Ishikawa (cell line): Measurements from ENCODE around the gene ACVR2A.

Source experiments
- CEBPB ChIP-seq: IDR thresholded peaks from 2 replicates; pipeline ENCODE4 v1.6.1; 2012
- CREB1 ChIP-seq: IDR thresholded peaks from 2 replicates; pipeline ENCODE4 v1.6.1; 2012; ENCODE audit warnings: low read depth
- EGR1 ChIP-seq: IDR thresholded peaks from 2 replicates; pipeline ENCODE4 v1.6.1; 2012
- EP300 ChIP-seq: IDR thresholded peaks from 2 replicates; pipeline ENCODE4 v1.6.1; 2012; ENCODE audit warnings: borderline replicate concordance
- FOXM1 ChIP-seq: IDR thresholded peaks from 2 replicates; pipeline ENCODE4 v1.6.1; 2012; ENCODE audit warnings: low read depth, borderline replicate concordance
- MAX ChIP-seq: IDR thresholded peaks from 2 replicates; pipeline ENCODE4 v1.6.1; 2012
- NFIC ChIP-seq: IDR thresholded peaks from 2 replicates; pipeline ENCODE4 v1.6.1; 2012
- RAD21 ChIP-seq: IDR thresholded peaks from 2 replicates; pipeline ENCODE4 v1.6.1; 2012; ENCODE audit warnings: low read depth
- REST ChIP-seq: IDR thresholded peaks from 2 replicates; pipeline ENCODE4 v1.6.1; 2012; ENCODE audit warnings: low read depth, mild to moderate bottlenecking
- TAF1 ChIP-seq: IDR thresholded peaks from 2 replicates; pipeline ENCODE4 v1.6.1; 2012; ENCODE audit warnings: low read depth, mild to moderate bottlenecking
- TCF12 ChIP-seq: IDR thresholded peaks from 2 replicates; pipeline ENCODE4 v1.6.1; 2012; ENCODE audit warnings: low read depth
- TEAD4 ChIP-seq: IDR thresholded peaks from 2 replicates; pipeline ENCODE4 v1.6.1; 2012
- YY1 ChIP-seq: IDR thresholded peaks from 2 replicates; pipeline ENCODE4 v1.6.1; 2012; ENCODE audit warnings: low read depth
- ZBTB7A ChIP-seq: IDR thresholded peaks from 2 replicates; pipeline ENCODE4 v1.6.1; 2012; ENCODE audit warnings: low read depth
- TF ChIP-seq, protein P1 (sequence below): IDR thresholded peaks from 2 replicates; pipeline ENCODE4 v1.6.1; 2012

The ACVR2A gene

DNA sequence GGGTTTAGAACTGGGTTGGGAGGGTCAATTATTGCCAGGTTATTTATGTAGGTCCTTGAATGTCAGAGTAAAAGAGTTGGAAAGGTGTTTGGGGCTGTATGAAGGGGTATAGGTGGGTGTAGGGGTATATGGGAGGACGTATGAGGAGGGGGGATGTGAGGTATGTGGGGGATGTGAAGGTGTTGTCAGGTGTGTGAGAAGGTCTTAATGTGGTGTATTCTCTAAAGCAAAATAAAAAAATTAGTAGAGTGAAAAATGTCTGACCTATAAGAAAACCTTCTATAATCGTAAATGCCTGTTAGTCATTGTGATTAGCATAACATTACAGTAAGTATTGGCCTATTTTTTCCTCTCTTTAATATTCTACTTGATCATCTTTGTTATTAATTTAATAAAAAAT lies 25.1 kb downstream of the ACVR2A start:
- TF ChIP-seq RAD21 (no peak), ZBTB7A (no peak), TCF12 (no peak), FOXM1 (no peak), TAF1 (no peak), TEAD4 (no peak), REST (no peak), MAX (no peak), CREB1 (no peak), YY1 (no peak), NFIC (no peak), CEBPB (no peak), EGR1 (no peak), EP300 (no peak)
- TF ChIP-seq, protein P1, sequence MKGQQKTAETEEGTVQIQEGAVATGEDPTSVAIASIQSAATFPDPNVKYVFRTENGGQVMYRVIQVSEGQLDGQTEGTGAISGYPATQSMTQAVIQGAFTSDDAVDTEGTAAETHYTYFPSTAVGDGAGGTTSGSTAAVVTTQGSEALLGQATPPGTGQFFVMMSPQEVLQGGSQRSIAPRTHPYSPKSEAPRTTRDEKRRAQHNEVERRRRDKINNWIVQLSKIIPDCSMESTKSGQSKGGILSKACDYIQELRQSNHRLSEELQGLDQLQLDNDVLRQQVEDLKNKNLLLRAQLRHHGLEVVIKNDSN: no peak

- no peak for TF ChIP-seq FOXM1
- no peak for TF ChIP-seq CREB1
- no peak for TF ChIP-seq MAX
- TF ChIP-seq TAF1: no peak
- TF ChIP-seq EGR1: no peak
- TF ChIP-seq CEBPB: no peak
- TF ChIP-seq EP300: no peak
- TF ChIP-seq ZBTB7A: no peak
- TF ChIP-seq, protein P1: no peak
- no peak for TF ChIP-seq TEAD4
- TF ChIP-seq RAD21: no peak
- TF ChIP-seq YY1: no peak
- TF ChIP-seq NFIC: no peak
Observed at GRCh38 chr2:147872967-147873366, 28.1 kb downstream of the ACVR2A start.

DNA sequence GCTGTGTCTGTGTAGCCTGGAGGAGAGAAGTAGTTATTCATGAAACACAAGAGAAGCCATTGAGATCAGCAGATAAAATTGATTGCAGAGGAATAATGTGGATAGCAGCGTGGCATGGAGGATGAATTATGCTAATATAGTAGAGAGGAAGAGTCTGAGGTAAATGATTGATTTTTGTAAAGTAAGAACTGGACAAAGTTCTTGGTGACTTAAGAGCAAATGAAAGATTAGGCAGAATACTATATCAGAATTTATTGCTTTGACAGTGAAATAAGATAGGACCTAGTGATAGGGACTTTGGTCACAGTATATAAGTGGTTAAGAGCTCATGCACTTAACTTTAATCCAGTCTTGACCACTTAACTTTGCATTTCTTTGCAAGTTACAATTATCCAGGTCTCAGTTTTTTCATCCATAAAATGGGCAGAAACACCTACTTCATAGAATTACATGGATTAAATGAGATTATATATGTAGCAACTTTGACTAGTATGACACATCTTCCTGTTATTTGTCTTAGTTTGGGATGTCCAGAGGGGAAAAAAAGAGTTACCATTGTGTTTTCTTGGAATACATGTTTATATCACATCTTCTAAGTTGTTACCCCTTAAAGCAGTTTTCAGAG lies 29.1 kb downstream of the ACVR2A start:
- TF ChIP-seq CREB1: no peak

DNA sequence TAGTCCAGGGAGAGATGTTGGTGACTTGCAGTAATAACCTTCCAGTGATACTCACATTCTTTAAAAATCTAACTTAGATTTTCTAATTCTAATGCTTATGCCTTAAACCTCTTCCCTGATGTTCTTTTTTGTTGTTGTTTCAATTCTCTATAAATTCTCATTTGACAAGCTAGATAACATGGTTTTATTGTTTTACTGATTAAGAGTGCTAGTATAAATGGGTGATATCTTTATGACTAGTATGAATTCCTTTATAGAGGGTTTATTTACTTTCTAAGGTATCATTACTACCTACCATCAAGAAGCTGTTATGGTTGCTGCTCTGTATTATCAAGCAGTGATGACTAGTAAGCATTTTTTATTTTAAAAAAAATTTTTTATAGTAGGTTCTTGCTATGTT lies 35.0 kb downstream of the ACVR2A start:
- TF ChIP-seq EGR1 (no peak), CREB1 (no peak), ZBTB7A (no peak), MAX (no peak), REST (no peak), CEBPB (no peak), YY1 (no peak), TEAD4 (no peak), RAD21 (no peak)

- TF ChIP-seq YY1 (no peak), RAD21 (no peak), FOXM1 (no peak), EGR1 (no peak), CREB1 (no peak), ZBTB7A (no peak), REST (no peak), TEAD4 (no peak), EP300 (no peak), CEBPB (no peak), NFIC (no peak), MAX (no peak), TAF1 (no peak), TCF12 (no peak)
- TF ChIP-seq, protein P1: no peak
Observed at GRCh38 chr2:147882631-147883030, 37.8 kb downstream of the ACVR2A start.
